Body of pancreas (tissue), 4 donors: ENCODE results near the gene MED12L.

Source experiments
- POLR2A ChIP-seq, 3 donors: fragments of 450-650 bp; IDR thresholded peaks; one replicate each; pipeline ENCODE4 v1.6.1; 2016; ENCODE audit warnings: antibody characterized with exemption in 3 of 3, mild to moderate bottlenecking in 2 of 3
- TF ChIP-seq, protein P1 (sequence below), 7 experiments: fragments of 450-650 bp in 4 of 7; fragments of 200-600 bp in 3 of 7; sonication (generic) in 3 of 7; IDR thresholded peaks; one replicate each; pipeline ENCODE4 v1.5.1; 2016 to 2019; ENCODE audit warnings: antibody characterized with exemption in 7 of 7

DNA sequence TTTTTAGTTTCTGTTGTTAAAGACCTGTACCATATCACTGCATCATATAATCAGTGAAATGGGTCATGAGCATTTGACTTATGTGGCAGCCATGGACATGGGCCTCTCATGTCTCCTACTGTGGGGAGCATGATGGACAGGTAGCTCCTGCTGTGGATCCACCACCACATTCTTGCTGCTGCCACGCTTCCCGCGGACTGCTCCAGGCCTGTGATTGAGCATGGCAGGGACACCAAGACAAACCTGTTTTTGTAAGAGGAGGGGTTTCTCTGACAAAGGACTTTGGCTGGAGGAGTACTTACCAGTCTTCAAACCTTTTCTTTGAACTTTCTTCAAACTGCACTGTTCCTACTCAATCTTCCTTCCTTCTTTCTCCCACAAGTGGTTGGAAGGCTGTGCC, 210.8 kb downstream of the MED12L start:
- TF ChIP-seq, protein P1, sequence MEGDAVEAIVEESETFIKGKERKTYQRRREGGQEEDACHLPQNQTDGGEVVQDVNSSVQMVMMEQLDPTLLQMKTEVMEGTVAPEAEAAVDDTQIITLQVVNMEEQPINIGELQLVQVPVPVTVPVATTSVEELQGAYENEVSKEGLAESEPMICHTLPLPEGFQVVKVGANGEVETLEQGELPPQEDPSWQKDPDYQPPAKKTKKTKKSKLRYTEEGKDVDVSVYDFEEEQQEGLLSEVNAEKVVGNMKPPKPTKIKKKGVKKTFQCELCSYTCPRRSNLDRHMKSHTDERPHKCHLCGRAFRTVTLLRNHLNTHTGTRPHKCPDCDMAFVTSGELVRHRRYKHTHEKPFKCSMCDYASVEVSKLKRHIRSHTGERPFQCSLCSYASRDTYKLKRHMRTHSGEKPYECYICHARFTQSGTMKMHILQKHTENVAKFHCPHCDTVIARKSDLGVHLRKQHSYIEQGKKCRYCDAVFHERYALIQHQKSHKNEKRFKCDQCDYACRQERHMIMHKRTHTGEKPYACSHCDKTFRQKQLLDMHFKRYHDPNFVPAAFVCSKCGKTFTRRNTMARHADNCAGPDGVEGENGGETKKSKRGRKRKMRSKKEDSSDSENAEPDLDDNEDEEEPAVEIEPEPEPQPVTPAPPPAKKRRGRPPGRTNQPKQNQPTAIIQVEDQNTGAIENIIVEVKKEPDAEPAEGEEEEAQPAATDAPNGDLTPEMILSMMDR (IDR thresholded peaks at IDR 0.05): no peak
- TF ChIP-seq POLR2A (IDR thresholded peaks at IDR 0.05): no peak
